ENCODE data around the gene KRTAP4-7.

- TF ChIP-seq CTCF (IDR thresholded peaks at IDR 0.05; ENCODE audit: insufficient read depth, low read length, poor library complexity, severe bottlenecking) (no peak), EZH2phosphoT487 (conservative IDR thresholded peaks at IDR 0.05; ENCODE audit: low read length) (no peak)
Measured at GRCh38 chr17:41042953-41043352, 41.0 kb upstream of the KRTAP4-7 start.

All from SU-DHL-6 (cell line).